HL-60 (cell line): ENCODE data around the gene NAV2.

Experiments used
- DNase-seq, 2 experiments: peaks; one replicate each; pipeline ENCODE4 v3.0.0-alpha.2; 2010 to 2020; ENCODE audit warnings: low read depth in 1 of 2, low spot score in 1 of 2
- H3K27ac ChIP-seq: fragments of 250-450 bp; sonication (Bioruptor Pico); replicated peaks from 2 replicates; pipeline ENCODE4 v1.5.1; 2020; ENCODE audit warnings: mild to moderate bottlenecking, moderate library complexity
- H3K27me3 ChIP-seq: fragments of 250-450 bp; sonication (Bioruptor Pico); 2 replicates; pipeline ENCODE4 v1.5.1; 2021; ENCODE audit warnings: mild to moderate bottlenecking, moderate library complexity; ENCODE audit not compliant: insufficient read depth, poor library complexity, severe bottlenecking
- H3K4me3 ChIP-seq: replicated peaks from 2 replicates; pipeline ENCODE4 v1.5.1; 2011; ENCODE audit warnings: mild to moderate bottlenecking, control low read depth, low read length; ENCODE audit not compliant: insufficient read depth
- CTCF ChIP-seq: IDR thresholded peaks from one replicate; pipeline ENCODE4 v1.5.1; 2011; ENCODE audit warnings: low read length, control low read depth, inconsistent platforms; ENCODE audit not compliant: insufficient read depth
- GABPA ChIP-seq: IDR thresholded peaks from 2 replicates; pipeline ENCODE4 v1.6.1; 2012; ENCODE audit warnings: low read depth
- POLR2AphosphoS5 ChIP-seq: IDR thresholded peaks from 2 replicates; pipeline ENCODE4 v1.6.1; 2012; ENCODE audit warnings: low read depth
- REST ChIP-seq: IDR thresholded peaks from 2 replicates; pipeline ENCODE4 v1.6.1; 2012; ENCODE audit warnings: low read depth; ENCODE audit not compliant: insufficient replicate concordance
- SPI1 ChIP-seq: IDR thresholded peaks from 2 replicates; pipeline ENCODE4 v1.6.1; 2012; ENCODE audit warnings: low read depth, mild to moderate bottlenecking, borderline replicate concordance

The NAV2 gene

GRCh38 chr11:20002312-20003216, 289.9 kb downstream of the NAV2 start:
- TF ChIP-seq GABPA: no peak
- TF ChIP-seq POLR2AphosphoS5: no peak
- TF ChIP-seq REST: no peak
- TF ChIP-seq SPI1: no peak
- no peak for TF ChIP-seq CTCF
- no peaks in the 10 kb centered on the region for H3K27me3 ChIP-seq
- H3K4me3 ChIP-seq: no peak overlapping the region
- H3K27ac ChIP-seq: no peak overlapping the region
- no peak for DNase-seq

- no peak overlapping the region for H3K27ac ChIP-seq
- TF ChIP-seq CTCF: no peak
- no peak for TF ChIP-seq POLR2AphosphoS5
- no peak for TF ChIP-seq GABPA
- no peak for TF ChIP-seq SPI1
- no peak for TF ChIP-seq REST
- no peaks in the 10 kb centered on the region for H3K27me3 ChIP-seq
- DNase-seq: no peak
- no peak overlapping the region for H3K4me3 ChIP-seq
Measured at GRCh38 chr11:20003351-20003750, 290.7 kb downstream of the NAV2 start.

- no peak overlapping the region for H3K27ac ChIP-seq
- no peaks in the 10 kb centered on the region for H3K27me3 ChIP-seq
- no peak for DNase-seq
- H3K4me3 ChIP-seq: no peak overlapping the region
- TF ChIP-seq CTCF: no peak
- no peak for TF ChIP-seq POLR2AphosphoS5
- TF ChIP-seq REST: no peak
- TF ChIP-seq GABPA: no peak
- no peak for TF ChIP-seq SPI1
Measured at GRCh38 chr11:20004866-20005265, 292.2 kb downstream of the NAV2 start.
